NCI-H748 (cell line): Measurements from ENCODE around the gene VWA5B2.

ENCODE experiments used
- DNase-seq: peaks from one replicate; lab custom pipeline; 2025; ENCODE audit not compliant: unreplicated experiment; lab: John Stamatoyannopoulos, UW

The VWA5B2 gene

GRCh38 chr3:184275381-184275701, 46.0 kb downstream of the VWA5B2 start:
- DNase-seq: no peak

GRCh38 chr3:184275961-184276910, 46.9 kb downstream of the VWA5B2 start, which contains the start of gene ECE2:
Gene ECE2, plus strand, starts transcription at chr3:184276022. Its CDS starts 132 bp downstream, at chr3:184276154.
- no peak for DNase-seq

DNA sequence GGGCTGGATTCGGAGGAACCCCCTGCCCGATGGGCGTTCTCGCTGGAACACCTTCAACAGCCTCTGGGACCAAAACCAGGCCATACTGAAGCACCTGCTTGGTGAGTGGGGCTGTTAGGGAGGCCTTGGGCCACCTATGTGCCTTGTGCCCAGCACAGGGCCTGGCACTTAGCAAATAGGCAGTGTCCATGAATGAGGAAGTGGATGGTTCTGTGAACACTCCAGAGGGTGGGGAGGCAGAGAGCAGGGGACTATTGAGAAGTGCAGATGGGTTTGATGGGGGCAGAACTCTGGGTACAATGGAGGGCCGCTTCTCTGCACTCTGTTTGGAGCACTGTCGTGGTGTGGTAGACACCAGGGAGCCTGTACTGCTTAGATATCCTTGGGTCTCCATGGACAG, 48.0 kb downstream of the VWA5B2 start:
- DNase-seq: no peak

- no peak for DNase-seq
These were observed 53.6 kb downstream of the VWA5B2 start for GRCh38 chr3:184282941-184283340.

- DNase-seq: no peak
These were observed 54.3 kb downstream of the VWA5B2 start for GRCh38 chr3:184283681-184284080.

- peak; percentile 87 for DNase-seq
These were observed 55.3 kb downstream of the VWA5B2 start for GRCh38 chr3:184284696-184285095.

DNA sequence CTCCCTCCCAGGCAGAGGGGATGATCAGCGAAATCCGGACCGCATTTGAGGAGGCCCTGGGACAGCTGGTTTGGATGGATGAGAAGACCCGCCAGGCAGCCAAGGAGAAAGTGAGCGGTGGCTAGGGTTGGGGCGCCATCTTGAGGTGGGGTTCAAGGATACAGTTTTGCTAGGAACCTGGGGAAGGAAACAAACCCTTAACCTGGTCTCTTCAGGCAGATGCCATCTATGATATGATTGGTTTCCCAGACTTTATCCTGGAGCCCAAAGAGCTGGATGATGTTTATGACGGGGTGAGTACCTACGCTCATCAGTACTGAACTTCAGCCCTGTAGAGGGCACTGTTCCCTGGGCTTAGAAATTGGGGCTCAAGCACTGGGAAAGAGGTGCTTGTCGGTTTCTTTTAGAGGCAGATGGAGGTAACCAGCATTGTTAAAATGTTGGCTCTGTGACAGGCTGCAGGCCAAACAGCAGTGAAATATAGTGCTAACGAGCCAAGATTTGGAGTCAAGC, 60.1 kb downstream of the VWA5B2 start:
- DNase-seq: peak; percentile 50

- DNase-seq: no peak
These were observed 60.9 kb downstream of the VWA5B2 start for GRCh38 chr3:184290331-184290730.

GRCh38 chr3:184291044-184291737, 61.8 kb downstream of the VWA5B2 start:
- no peak for DNase-seq
